GM23338 (cell line): ENCODE data around the gene DMD. TPM values are rescaled to one million over a fixed set of nuclear protein-coding genes. Genes with fewer than 3 reads are reported as not detected.
A peak's percentile ranks its signal among the peaks of the same experiment; 100 is the strongest.

ENCODE experiments used
- ATAC-seq: fragments of 200-7000 bp; cut with Tn5 transposase; 3 replicates; pipeline ENCODE4 v1.9.1; 2020
- DNase-seq: peaks from one replicate; pipeline ENCODE4 v3.0.0-alpha.2; 2015; ENCODE audit warnings: low spot score
- H2AFZ ChIP-seq: fragments of 200-600 bp; sonication (generic); 2 replicates; pipeline ENCODE4 v1.8.0; 2016; ENCODE audit warnings: antibody characterized with exemption, mild to moderate bottlenecking, moderate library complexity
- H3F3A ChIP-seq: fragments of 200-600 bp; sonication (generic); replicated peaks from 2 replicates; pipeline ENCODE4 v1.8.0; 2017; ENCODE audit warnings: antibody characterized with exemption, mixed run types, low read depth
- H3K27ac ChIP-seq: fragments of 200-600 bp; sonication (generic); 2 replicates; pipeline ENCODE4 v1.6.1; 2016; ENCODE audit warnings: low read depth
- H3K27me3 ChIP-seq: fragments of 200-600 bp; sonication (generic); 2 replicates; pipeline ENCODE4 v1.8.0; 2016; ENCODE audit warnings: mild to moderate bottlenecking, mixed run types, moderate library complexity; ENCODE audit not compliant: insufficient read depth
- H3K36me3 ChIP-seq: fragments of 200-600 bp; sonication (generic); 2 replicates; pipeline ENCODE4 v1.8.0; 2016; ENCODE audit warnings: mild to moderate bottlenecking; ENCODE audit not compliant: insufficient read depth
- H3K4me1 ChIP-seq: fragments of 200-600 bp; sonication (generic); 2 replicates; pipeline ENCODE4 v1.8.0; 2016; ENCODE audit warnings: mild to moderate bottlenecking, moderate library complexity; ENCODE audit not compliant: insufficient read depth
- H3K4me2 ChIP-seq: fragments of 200-600 bp; sonication (generic); 2 replicates; pipeline ENCODE4 v1.7.1; 2017; ENCODE audit warnings: mixed run types
- H3K4me3 ChIP-seq: fragments of 200-600 bp; sonication (generic); 2 replicates; pipeline ENCODE4 v1.6.1; 2016; ENCODE audit warnings: mixed run types
- H3K79me2 ChIP-seq: fragments of 200-600 bp; sonication (generic); replicated peaks from 2 replicates; pipeline ENCODE4 v1.8.0; 2017; ENCODE audit warnings: mild to moderate bottlenecking; ENCODE audit not compliant: insufficient read depth
- H3K9me2 ChIP-seq: fragments of 200-600 bp; sonication (generic); 2 replicates; pipeline ENCODE4 v1.8.0; 2017; ENCODE audit not compliant: insufficient read depth
- H4K20me1 ChIP-seq: fragments of 200-600 bp; sonication (generic); replicated peaks from 2 replicates; pipeline ENCODE4 v1.8.0; 2017; ENCODE audit warnings: mild to moderate bottlenecking; ENCODE audit not compliant: insufficient read depth
- H3K27ac Mint-ChIP-seq: 2 replicates; pipeline ENCODE4 v1.8.0; 2020; ENCODE audit warnings: inconsistent platforms, mild to moderate bottlenecking, moderate library complexity, mixed read lengths
- H3K27me3 Mint-ChIP-seq: 3 replicates; pipeline ENCODE4 v1.8.0; 2022; ENCODE audit warnings: low read depth, mild to moderate bottlenecking, moderate library complexity, mixed read lengths, inconsistent platforms; ENCODE audit not compliant: insufficient read depth, poor library complexity
- H3K36me3 Mint-ChIP-seq: 3 replicates; pipeline ENCODE4 v1.8.0; 2021; ENCODE audit warnings: low read depth, mild to moderate bottlenecking, inconsistent platforms, moderate library complexity, mixed read lengths
- H3K4me1 Mint-ChIP-seq: 3 replicates; pipeline ENCODE4 v1.8.0; 2020; ENCODE audit warnings: mild to moderate bottlenecking, inconsistent platforms, mixed read lengths
- H3K4me3 Mint-ChIP-seq: 3 replicates; pipeline ENCODE4 v1.8.0; 2021; ENCODE audit warnings: moderate library complexity, mild to moderate bottlenecking, inconsistent platforms, mixed read lengths
- H3K9me3 Mint-ChIP-seq: 3 replicates; pipeline ENCODE4 v1.8.0; 2020; ENCODE audit warnings: moderate library complexity, mild to moderate bottlenecking, inconsistent platforms, mixed read lengths
- CREB1 ChIP-seq: fragments of 250-450 bp; sonication (Bioruptor Pico); IDR thresholded peaks from 2 replicates; pipeline ENCODE4 v1.5.0; 2020; ENCODE audit warnings: low read depth, mild to moderate bottlenecking, moderate library complexity
- EZH2 ChIP-seq: fragments of 200-600 bp; sonication (generic); IDR thresholded peaks from one replicate; pipeline ENCODE4 v1.8.0; 2017; ENCODE audit warnings: antibody characterized with exemption, mild to moderate bottlenecking, low read depth; ENCODE audit not compliant: unreplicated experiment
- EZH2phosphoT487 ChIP-seq: fragments of 200-600 bp; sonication (generic); IDR thresholded peaks from one replicate; pipeline ENCODE4 v1.8.1; 2018; ENCODE audit warnings: antibody characterized with exemption; ENCODE audit not compliant: unreplicated experiment
- JUNB ChIP-seq: IDR thresholded peaks from one replicate; pipeline ENCODE4 v1.6.1; 2016; ENCODE audit warnings: antibody characterized with exemption; ENCODE audit not compliant: unreplicated experiment
- NANOG ChIP-seq: IDR thresholded peaks from 2 replicates; pipeline ENCODE4 v1.6.1; 2016; ENCODE audit warnings: antibody characterized with exemption, borderline replicate concordance
- POLR2AphosphoS5 ChIP-seq: IDR thresholded peaks from 2 replicates; pipeline ENCODE4 v1.6.1; 2016; ENCODE audit warnings: antibody characterized with exemption, low read depth
- STAT1 ChIP-seq: IDR thresholded peaks from one replicate; pipeline ENCODE4 v1.6.1; 2016; ENCODE audit warnings: antibody characterized with exemption; ENCODE audit not compliant: unreplicated experiment
- ZNF114 ChIP-seq: fragments of 250-450 bp; sonication (Bioruptor Pico); IDR thresholded peaks from 2 replicates; pipeline ENCODE4 v1.5.0; 2020; ENCODE audit warnings: mild to moderate bottlenecking, moderate library complexity
- ZNF331 ChIP-seq: fragments of 250-450 bp; sonication (Bioruptor Pico); IDR thresholded peaks from 2 replicates; pipeline ENCODE4 v1.5.0; 2020; ENCODE audit warnings: low read depth, mild to moderate bottlenecking, moderate library complexity
- polyA plus RNA-seq: library from polyadenylated mRNA; unstranded; fragments of >200 nt; fragmentation: Nextera tagmentation; extraction: Ambion mirVana; gene quantifications from 2 replicates; pipeline ENCODE4 v1.2.1, GENCODE V29; 2016
- total RNA-seq: library from RNA; depleted of rRNA; stranded (reverse); fragments of >200 nt; shearing (Covaris generic); gene quantifications from 2 replicates; pipeline ENCODE4 v1.2.3, GENCODE V29; 2014
- TF ChIP-seq, protein P1 (sequence below): IDR thresholded peaks from 2 replicates; pipeline ENCODE4 v1.6.1; 2016; ENCODE audit warnings: antibody characterized with exemption
- TF ChIP-seq, protein P2 (sequence below): IDR thresholded peaks from one replicate; pipeline ENCODE4 v1.6.1; 2018; ENCODE audit warnings: antibody characterized with exemption; ENCODE audit not compliant: unreplicated experiment
- TF ChIP-seq, protein P3 (sequence below), 2 experiments: fragments of 200-600 bp in 1 of 2; sonication (generic) in 1 of 2; conservative IDR thresholded peaks; 2 replicates each; pipeline versions ENCODE4 v1.5.1 to v1.6.1; 2016 to 2017; ENCODE audit warnings: antibody characterized with exemption in 2 of 2, low read depth in 2 of 2, mild to moderate bottlenecking in 2 of 2, moderate library complexity in 1 of 2

The DMD gene
- total and polyA plus RNA-seq, 2 experiments from 2014 or later, result 4.5 to 7.6 TPM

DNA sequence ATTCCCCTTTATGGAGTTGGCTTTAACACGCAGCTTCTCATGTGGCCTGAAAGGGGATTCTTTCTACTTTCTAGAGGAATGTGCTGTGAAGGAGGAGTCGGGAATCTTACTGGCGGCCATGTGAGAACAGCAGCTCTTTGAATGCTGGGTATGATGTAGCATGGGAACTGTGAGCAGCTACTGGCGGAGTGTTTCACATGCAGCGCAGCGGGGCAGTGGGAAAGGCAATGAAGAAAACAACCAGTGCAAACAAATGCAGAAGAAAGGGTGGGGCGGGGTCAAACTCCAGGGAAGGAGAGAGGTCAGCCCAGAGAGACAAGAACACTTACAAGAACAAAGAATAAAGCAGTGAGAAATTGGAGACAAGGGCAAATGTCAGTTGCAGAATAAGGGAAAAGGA is 1775.8 kb downstream of the DMD start:
- no peak overlapping the region for H3K4me3 ChIP-seq
- no peak overlapping the region for H3K27ac ChIP-seq
- no peaks in the 10 kb centered on the region for H3K4me1 ChIP-seq
- no peak overlapping the region for H2AFZ ChIP-seq
- no peaks in the 10 kb centered on the region for H3K9me2 ChIP-seq
- peaks cover 11% of the 10 kb centered on the region for H3K4me1 Mint-ChIP-seq
- peak; percentile 86 for DNase-seq
- TF ChIP-seq CREB1 (CRISPR knock-in tag), result peak; percentile 53
- TF ChIP-seq EZH2phosphoT487, result no peak
- H3K36me3 Mint-ChIP-seq, result no peaks in the 10 kb centered on the region
- H3K36me3 ChIP-seq, result no peaks in the 10 kb centered on the region
- H3K79me2 ChIP-seq, result no peaks in the 10 kb centered on the region
- H3K27me3 Mint-ChIP-seq, result peaks cover 2% of the 10 kb centered on the region
- peak overlapping the region; percentile 34; the same call in 2 of the 3 replicates for H3K4me3 Mint-ChIP-seq
- H3K27me3 ChIP-seq, result no peaks in the 10 kb centered on the region
- H3K27ac Mint-ChIP-seq, result peak overlapping the region; percentile 53
- no peaks in the 10 kb centered on the region for H3K9me3 Mint-ChIP-seq
- peak; percentile 100 for ATAC-seq
- H3K4me2 ChIP-seq, result no peak overlapping the region
- H4K20me1 ChIP-seq, result no peaks in the 10 kb centered on the region
- H3F3A ChIP-seq, result no peaks in the 10 kb centered on the region

DNA sequence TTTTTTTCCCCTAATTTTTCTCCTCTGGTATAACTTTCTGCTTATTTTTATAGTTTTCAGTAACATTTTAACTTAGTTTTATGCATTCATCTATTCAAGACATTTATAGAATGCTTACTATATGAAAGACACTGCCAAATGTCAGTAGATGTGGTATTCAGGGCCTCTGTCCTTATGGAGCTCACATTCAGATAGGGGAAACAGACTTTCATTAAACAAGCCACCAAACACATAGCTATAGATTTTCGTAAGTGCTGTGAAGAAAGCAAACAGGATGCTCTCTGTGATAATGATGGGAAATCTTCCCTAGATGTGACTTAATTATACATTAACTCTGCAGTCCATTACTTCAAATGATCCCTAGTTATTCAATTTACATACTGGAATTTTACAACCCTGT is 1777.5 kb downstream of the DMD start:
- no peak for ATAC-seq
- Mint-ChIP-seq H3K27ac (peak overlapping the region; percentile 48; the same call in 1 of the 2 replicates), H3K9me3 (no peaks in the 10 kb centered on the region), H3K4me3 (no peak overlapping the region), H3K36me3 (no peaks in the 10 kb centered on the region), H3K27me3 (peaks cover 2% of the 10 kb centered on the region), H3K4me1 (peaks cover 11% of the 10 kb centered on the region)
- Histone ChIP-seq H3K36me3 (no peaks in the 10 kb centered on the region), H3K27me3 (no peaks in the 10 kb centered on the region), H3K4me2 (no peak overlapping the region), H3F3A (no peaks in the 10 kb centered on the region), H3K27ac (no peak overlapping the region), H3K4me3 (no peak overlapping the region), H2AFZ (no peak overlapping the region), H4K20me1 (no peaks in the 10 kb centered on the region), H3K4me1 (no peaks in the 10 kb centered on the region), H3K9me2 (no peaks in the 10 kb centered on the region), H3K79me2 (no peaks in the 10 kb centered on the region)
- DNase-seq, result no peak
- TF ChIP-seq, protein P1, sequence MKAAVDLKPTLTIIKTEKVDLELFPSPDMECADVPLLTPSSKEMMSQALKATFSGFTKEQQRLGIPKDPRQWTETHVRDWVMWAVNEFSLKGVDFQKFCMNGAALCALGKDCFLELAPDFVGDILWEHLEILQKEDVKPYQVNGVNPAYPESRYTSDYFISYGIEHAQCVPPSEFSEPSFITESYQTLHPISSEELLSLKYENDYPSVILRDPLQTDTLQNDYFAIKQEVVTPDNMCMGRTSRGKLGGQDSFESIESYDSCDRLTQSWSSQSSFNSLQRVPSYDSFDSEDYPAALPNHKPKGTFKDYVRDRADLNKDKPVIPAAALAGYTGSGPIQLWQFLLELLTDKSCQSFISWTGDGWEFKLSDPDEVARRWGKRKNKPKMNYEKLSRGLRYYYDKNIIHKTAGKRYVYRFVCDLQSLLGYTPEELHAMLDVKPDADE, result no peak
- TF ChIP-seq EZH2 (no peak), NANOG (no peak), JUNB (no peak), CREB1 (CRISPR knock-in tag) (no peak), ZNF114 (CRISPR knock-in tag) (no peak), POLR2AphosphoS5 (no peak), ZNF331 (no peak), STAT1 (no peak)
- TF ChIP-seq, protein P2, sequence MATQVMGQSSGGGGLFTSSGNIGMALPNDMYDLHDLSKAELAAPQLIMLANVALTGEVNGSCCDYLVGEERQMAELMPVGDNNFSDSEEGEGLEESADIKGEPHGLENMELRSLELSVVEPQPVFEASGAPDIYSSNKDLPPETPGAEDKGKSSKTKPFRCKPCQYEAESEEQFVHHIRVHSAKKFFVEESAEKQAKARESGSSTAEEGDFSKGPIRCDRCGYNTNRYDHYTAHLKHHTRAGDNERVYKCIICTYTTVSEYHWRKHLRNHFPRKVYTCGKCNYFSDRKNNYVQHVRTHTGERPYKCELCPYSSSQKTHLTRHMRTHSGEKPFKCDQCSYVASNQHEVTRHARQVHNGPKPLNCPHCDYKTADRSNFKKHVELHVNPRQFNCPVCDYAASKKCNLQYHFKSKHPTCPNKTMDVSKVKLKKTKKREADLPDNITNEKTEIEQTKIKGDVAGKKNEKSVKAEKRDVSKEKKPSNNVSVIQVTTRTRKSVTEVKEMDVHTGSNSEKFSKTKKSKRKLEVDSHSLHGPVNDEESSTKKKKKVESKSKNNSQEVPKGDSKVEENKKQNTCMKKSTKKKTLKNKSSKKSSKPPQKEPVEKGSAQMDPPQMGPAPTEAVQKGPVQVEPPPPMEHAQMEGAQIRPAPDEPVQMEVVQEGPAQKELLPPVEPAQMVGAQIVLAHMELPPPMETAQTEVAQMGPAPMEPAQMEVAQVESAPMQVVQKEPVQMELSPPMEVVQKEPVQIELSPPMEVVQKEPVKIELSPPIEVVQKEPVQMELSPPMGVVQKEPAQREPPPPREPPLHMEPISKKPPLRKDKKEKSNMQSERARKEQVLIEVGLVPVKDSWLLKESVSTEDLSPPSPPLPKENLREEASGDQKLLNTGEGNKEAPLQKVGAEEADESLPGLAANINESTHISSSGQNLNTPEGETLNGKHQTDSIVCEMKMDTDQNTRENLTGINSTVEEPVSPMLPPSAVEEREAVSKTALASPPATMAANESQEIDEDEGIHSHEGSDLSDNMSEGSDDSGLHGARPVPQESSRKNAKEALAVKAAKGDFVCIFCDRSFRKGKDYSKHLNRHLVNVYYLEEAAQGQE, result no peak
- TF ChIP-seq, protein P3, sequence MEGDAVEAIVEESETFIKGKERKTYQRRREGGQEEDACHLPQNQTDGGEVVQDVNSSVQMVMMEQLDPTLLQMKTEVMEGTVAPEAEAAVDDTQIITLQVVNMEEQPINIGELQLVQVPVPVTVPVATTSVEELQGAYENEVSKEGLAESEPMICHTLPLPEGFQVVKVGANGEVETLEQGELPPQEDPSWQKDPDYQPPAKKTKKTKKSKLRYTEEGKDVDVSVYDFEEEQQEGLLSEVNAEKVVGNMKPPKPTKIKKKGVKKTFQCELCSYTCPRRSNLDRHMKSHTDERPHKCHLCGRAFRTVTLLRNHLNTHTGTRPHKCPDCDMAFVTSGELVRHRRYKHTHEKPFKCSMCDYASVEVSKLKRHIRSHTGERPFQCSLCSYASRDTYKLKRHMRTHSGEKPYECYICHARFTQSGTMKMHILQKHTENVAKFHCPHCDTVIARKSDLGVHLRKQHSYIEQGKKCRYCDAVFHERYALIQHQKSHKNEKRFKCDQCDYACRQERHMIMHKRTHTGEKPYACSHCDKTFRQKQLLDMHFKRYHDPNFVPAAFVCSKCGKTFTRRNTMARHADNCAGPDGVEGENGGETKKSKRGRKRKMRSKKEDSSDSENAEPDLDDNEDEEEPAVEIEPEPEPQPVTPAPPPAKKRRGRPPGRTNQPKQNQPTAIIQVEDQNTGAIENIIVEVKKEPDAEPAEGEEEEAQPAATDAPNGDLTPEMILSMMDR (conservative IDR thresholded peaks at IDR 0.05; ENCODE audit: low read depth in 2 of 2), result no peak
